K562 (cell line): ENCODE data around the gene PIP5K1B. TPM values are rescaled to one million over a fixed set of nuclear protein-coding genes. Genes with fewer than 3 reads are reported as not detected.

Source experiments
- CREM ChIP-seq: IDR thresholded peaks from 2 replicates; pipeline ENCODE4 v1.6.1; 2014; ENCODE audit warnings: antibody characterized with exemption, low read depth
- DPF2 ChIP-seq: fragments of 450-650 bp; IDR thresholded peaks from 2 replicates; pipeline ENCODE4 v1.6.1; 2016
- EHMT2 ChIP-seq: fragments of 450-650 bp; IDR thresholded peaks from 2 replicates; pipeline ENCODE4 v1.6.1; 2018; ENCODE audit warnings: antibody characterized with exemption
- EP300 ChIP-seq: IDR thresholded peaks from 2 replicates; pipeline ENCODE4 v1.6.1; 2012; ENCODE audit warnings: low read length, improper control_type of control experiment
- HNRNPUL1 ChIP-seq: fragments of 200-400 bp; formaldehyde crosslinking; IDR thresholded peaks from 2 replicates; pipeline ENCODE4 v1.6.1; 2017; ENCODE audit warnings: low read length
- KDM1A ChIP-seq, 2 experiments: fragments of 450-650 bp; IDR thresholded peaks; 2 replicates each; pipeline ENCODE4 v1.6.1; 2016; ENCODE audit warnings: mild to moderate bottlenecking in 2 of 2
- NCOR1 ChIP-seq: fragments of 450-650 bp; IDR thresholded peaks from 2 replicates; pipeline ENCODE4 v1.6.1; 2016; ENCODE audit warnings: mild to moderate bottlenecking, moderate library complexity
- TAL1 ChIP-seq: fragments of 450-650 bp; IDR thresholded peaks from 2 replicates; pipeline ENCODE4 v1.6.1; 2016; ENCODE audit warnings: mild to moderate bottlenecking
- TCF7L2 ChIP-seq: fragments of 150-350 bp; IDR thresholded peaks from 2 replicates; pipeline ENCODE4 v1.6.1; 2016; ENCODE audit warnings: low read depth, mild to moderate bottlenecking, low read length, moderate library complexity
- ZKSCAN3 ChIP-seq: fragments of 250-450 bp; sonication (Bioruptor Pico); IDR thresholded peaks from 2 replicates; pipeline ENCODE4 v1.4.0; 2020
- polyA plus RNA-seq, 8 experiments: library from polyadenylated mRNA; depleted of rRNA in 4 of 8; stranded (reverse) in 5 of 8; unstranded in 3 of 8; fragments of >200 nt; fragmentation: Nextera tagmentation in 2 of 8; fragmentation: Illumina TruSeq in 1 of 8; extraction: Ambion mirVana in 2 of 8; extraction: Trizol in 1 of 8; gene quantifications; 2 replicates each; pipeline versions ENCODE4 v1.2.1 to v1.2.3, GENCODE V29; 2011 to 2014; ENCODE audit warnings: inconsistent platforms in 1 of 8, missing spikeins in 1 of 8
- total RNA-seq, 7 experiments: library from RNA; depleted of rRNA in 6 of 7; stranded (reverse); fragments of >200 nt in 6 of 7; fragmentation: Illumina TruSeq in 2 of 7; extraction: Trizol in 2 of 7; gene quantifications; 2 replicates each; pipeline versions ENCODE4 v1.2.1 to v1.2.3, GENCODE V29; 2011 to 2021; ENCODE audit warnings: low replicate concordance in 1 of 7
- TF ChIP-seq, protein P1 (sequence below): IDR thresholded peaks from 2 replicates; pipeline ENCODE4 v1.6.1; 2012; ENCODE audit warnings: low read depth, low read length, improper control_type of control experiment, borderline replicate concordance
- TF ChIP-seq, protein P2 (sequence below): fragments of 450-650 bp; IDR thresholded peaks from one replicate; pipeline ENCODE4 v1.6.1; 2018; ENCODE audit warnings: mild to moderate bottlenecking, moderate library complexity; ENCODE audit not compliant: partially characterized antibody
- TF ChIP-seq, protein P3 (sequence below), 2 experiments: fragments of 250-450 bp in 1 of 2; fragments of 450-650 bp in 1 of 2; sonication (Bioruptor Pico) in 1 of 2; IDR thresholded peaks; 2 replicates each; pipeline versions ENCODE4 v1.6.1 to v1.8.0; 2016 to 2021; ENCODE audit warnings: mild to moderate bottlenecking in 2 of 2, moderate library complexity in 2 of 2, missing compliant biosample characterization in 1 of 2, missing genetic modification characterization in 1 of 2
- TF ChIP-seq, protein P4 (sequence below): sonication (generic); IDR thresholded peaks from 2 replicates; pipeline ENCODE4 v1.6.1; 2016
- TF ChIP-seq, protein P5 (sequence below), 2 experiments: fragments of 450-650 bp; IDR thresholded peaks; 2 replicates each; pipeline ENCODE4 v1.6.1; 2016; ENCODE audit warnings: mild to moderate bottlenecking in 2 of 2, borderline replicate concordance in 1 of 2, low read depth in 1 of 2, moderate library complexity in 1 of 2

PIP5K1B gene
- total and polyA plus RNA-seq, 9 of the 15 experiments (the other 6 are each of a cell fraction or from before 2014, with no cell fraction given) = 3.1 to 12.9 (median 7.4) TPM

DNA sequence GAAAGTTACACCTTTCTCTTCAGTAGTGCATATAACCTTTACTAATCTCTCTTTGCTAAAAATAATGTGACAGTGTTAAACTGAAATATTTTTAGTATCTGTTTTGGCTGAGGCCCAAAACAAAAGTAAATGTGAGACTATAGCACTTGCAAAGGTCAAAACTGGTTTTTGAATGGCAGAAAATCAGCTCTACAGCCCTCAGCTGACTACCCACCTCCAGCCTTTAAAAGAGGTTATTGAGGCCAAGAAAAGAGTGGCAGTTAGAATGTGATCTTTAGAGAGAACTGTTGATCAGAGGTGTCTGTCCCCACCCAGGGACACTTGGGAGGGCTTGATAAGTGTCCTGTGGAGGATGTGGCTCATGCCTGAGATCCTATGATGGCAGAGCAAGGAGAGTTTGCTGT, 278.0 kb downstream of the PIP5K1B start (continued):
- TF ChIP-seq, protein P1, sequence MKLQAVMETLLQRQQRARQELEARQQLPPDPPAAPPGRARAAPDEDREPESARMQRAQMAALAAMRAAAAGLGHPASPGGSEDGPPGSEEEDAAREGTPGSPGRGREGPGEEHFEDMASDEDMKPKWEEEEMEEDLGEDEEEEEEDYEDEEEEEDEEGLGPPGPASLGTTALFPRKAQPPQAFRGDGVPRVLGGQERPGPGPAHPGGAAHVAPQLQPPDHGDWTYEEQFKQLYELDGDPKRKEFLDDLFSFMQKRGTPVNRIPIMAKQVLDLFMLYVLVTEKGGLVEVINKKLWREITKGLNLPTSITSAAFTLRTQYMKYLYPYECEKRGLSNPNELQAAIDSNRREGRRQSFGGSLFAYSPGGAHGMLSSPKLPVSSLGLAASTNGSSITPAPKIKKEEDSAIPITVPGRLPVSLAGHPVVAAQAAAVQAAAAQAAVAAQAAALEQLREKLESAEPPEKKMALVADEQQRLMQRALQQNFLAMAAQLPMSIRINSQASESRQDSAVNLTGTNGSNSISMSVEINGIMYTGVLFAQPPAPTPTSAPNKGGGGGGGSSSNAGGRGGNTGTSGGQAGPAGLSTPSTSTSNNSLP = peak; percentile 68; the same call in 1 of the 2 replicates
- 0 out of 2 replicates have a peak, but pooled peaks have one; percentile 22 for TF ChIP-seq EHMT2
- TF ChIP-seq, protein P2, sequence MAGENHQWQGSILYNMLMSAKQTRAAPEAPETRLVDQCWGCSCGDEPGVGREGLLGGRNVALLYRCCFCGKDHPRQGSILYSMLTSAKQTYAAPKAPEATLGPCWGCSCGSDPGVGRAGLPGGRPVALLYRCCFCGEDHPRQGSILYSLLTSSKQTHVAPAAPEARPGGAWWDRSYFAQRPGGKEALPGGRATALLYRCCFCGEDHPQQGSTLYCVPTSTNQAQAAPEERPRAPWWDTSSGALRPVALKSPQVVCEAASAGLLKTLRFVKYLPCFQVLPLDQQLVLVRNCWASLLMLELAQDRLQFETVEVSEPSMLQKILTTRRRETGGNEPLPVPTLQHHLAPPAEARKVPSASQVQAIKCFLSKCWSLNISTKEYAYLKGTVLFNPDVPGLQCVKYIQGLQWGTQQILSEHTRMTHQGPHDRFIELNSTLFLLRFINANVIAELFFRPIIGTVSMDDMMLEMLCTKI = no peak
- TF ChIP-seq, protein P3, sequence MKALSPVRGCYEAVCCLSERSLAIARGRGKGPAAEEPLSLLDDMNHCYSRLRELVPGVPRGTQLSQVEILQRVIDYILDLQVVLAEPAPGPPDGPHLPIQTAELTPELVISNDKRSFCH (CRISPR knock-in tag; IDR thresholded peaks at IDR 0.05) = no peak
- TF ChIP-seq, protein P3 (tag; IDR thresholded peaks at IDR 0.05) = peak; percentile 83; the same call in 1 of the 2 replicates
- peak; percentile 67 for TF ChIP-seq TAL1
- TF ChIP-seq EP300 = peak; percentile 83; the same call in 1 of the 2 replicates
- peak; percentile 61 for TF ChIP-seq NCOR1
- TF ChIP-seq, protein P4, sequence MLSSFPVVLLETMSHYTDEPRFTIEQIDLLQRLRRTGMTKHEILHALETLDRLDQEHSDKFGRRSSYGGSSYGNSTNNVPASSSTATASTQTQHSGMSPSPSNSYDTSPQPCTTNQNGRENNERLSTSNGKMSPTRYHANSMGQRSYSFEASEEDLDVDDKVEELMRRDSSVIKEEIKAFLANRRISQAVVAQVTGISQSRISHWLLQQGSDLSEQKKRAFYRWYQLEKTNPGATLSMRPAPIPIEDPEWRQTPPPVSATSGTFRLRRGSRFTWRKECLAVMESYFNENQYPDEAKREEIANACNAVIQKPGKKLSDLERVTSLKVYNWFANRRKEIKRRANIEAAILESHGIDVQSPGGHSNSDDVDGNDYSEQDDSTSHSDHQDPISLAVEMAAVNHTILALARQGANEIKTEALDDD = peak; percentile 43; the same call in 1 of the 2 replicates
- TF ChIP-seq ZKSCAN3 (CRISPR knock-in tag) = no peak
- no peak for TF ChIP-seq HNRNPUL1
- TF ChIP-seq TCF7L2 = no peak
- TF ChIP-seq CREM = 0 out of 2 replicates have a peak, but pooled peaks have one; percentile 14
- TF ChIP-seq KDM1A (IDR thresholded peaks at IDR 0.05) = 0 out of 4 replicates have a peak, but pooled peaks of 1 of the 2 experiments have one; percentile 16
- peak; percentile 65; the same call in 1 of the 2 replicates for TF ChIP-seq DPF2
- TF ChIP-seq, protein P5, sequence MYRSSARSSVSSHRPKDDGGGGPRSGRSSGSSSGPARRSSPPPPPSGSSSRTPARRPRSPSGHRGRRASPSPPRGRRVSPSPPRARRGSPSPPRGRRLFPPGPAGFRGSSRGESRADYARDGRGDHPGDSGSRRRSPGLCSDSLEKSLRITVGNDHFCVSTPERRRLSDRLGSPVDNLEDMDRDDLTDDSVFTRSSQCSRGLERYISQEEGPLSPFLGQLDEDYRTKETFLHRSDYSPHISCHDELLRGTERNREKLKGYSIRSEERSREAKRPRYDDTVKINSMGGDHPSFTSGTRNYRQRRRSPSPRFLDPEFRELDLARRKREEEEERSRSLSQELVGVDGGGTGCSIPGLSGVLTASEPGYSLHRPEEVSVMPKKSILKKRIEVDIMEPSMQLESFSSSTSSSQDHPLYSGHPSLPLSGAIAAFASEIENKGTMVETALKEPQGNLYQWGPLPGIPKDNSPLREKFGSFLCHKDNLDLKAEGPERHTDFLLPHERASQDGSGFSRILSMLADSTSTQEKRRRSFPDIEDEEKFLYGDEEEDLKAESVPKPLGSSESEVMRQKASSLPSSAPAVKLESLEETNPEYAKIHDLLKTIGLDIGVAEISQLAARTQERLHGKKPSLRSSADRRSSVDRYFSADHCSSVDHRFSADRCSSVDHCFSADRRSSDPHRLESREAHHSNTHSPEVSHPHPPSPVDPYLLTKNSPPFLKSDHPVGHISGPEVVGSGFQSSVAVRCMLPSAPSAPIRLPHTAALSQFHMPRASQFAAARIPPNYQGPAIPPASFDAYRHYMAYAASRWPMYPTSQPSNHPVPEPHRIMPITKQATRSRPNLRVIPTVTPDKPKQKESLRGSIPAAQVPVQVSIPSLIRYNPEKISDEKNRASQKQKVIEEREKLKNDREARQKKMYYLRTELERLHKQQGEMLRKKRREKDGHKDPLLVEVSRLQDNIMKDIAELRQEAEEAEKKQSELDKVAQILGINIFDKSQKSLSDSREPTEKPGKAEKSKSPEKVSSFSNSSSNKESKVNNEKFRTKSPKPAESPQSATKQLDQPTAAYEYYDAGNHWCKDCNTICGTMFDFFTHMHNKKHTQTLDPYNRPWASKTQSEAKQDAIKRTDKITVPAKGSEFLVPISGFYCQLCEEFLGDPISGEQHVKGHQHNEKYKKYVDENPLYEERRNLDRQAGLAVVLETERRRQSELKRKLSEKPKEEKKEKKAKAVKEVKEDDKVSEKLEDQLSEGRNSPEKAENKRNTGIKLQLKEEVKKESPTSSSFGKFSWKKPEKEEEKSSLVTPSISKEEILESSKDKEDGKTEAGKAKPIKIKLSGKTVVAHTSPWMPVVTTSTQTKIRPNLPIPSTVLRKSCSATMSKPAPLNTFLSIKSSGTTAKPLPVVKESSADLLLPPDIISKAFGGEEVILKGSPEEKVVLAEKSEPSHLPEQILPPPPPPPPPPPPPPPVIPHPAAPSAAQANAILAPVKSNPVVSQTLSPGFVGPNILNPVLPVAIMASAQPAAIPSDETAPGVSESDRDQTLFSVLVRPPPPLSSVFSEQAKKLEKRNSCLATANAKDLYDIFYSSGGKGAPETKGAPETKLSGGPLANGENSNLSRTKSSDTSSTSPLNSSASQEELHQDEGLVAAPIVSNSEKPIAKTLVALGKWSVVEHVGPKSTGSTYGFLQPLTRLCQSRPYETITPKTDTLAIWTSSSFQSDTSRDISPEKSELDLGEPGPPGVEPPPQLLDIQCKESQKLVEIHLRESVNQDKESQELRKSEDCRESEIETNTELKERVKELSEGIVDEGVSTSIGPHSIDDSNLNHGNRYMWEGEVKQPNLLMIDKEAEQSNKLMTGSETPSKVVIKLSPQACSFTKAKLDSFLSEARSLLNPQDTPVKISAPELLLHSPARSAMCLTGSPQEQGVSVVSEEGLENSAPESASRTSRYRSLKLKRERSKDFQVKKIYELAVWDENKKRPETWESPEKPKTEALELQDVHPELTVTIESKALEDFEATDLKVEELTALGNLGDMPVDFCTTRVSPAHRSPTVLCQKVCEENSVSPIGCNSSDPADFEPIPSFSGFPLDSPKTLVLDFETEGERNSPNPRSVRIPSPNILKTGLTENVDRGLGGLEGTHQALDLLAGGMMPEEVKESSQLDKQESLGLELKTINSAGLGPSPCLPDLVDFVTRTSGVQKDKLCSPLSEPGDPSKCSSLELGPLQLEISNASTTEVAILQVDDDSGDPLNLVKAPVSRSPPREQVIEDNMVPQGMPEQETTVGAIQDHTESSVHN (IDR thresholded peaks at IDR 0.05; ENCODE audit: borderline replicate concordance in 1 of 2, low read depth in 1 of 2) = no peak
